Heart left ventricle (tissue), 13 donors: ENCODE data around the gene CFAP221.

Source experiments
- POLR2A ChIP-seq, 2 donors: fragments of 450-650 bp; IDR thresholded peaks; one replicate each; pipeline ENCODE4 v1.6.1; 2017; ENCODE audit warnings: antibody characterized with exemption in 2 of 2, mild to moderate bottlenecking in 2 of 2, moderate library complexity in 2 of 2
- TF ChIP-seq, protein P1 (sequence below), 12 donors: fragments of 200-600 bp; sonication (generic) in 4 of 12; IDR thresholded peaks; one replicate each; pipeline versions ENCODE4 v1.5.0 to v1.8.0; 2018 to 2022; ENCODE audit warnings: antibody characterized with exemption in 12 of 12, mild to moderate bottlenecking in 5 of 12
- donor health status: ischemic (EF 13 %, LVEDD 7.1; RV severe dilation, severe dysfunction).
- donor health status: DM: no; HTN: yes; CAD: no.
- donor health status: DM: no; HTN: no; CAD: no.
- donor health status: ischemic (EF 25% LVEDD 6.9; RV normal size, moderate dysfunction).
- donor health status: ischemic (EF 25% LVEDD 5.7; RV mildly dilated, moderate dysfunction).
- donor health status: ischemic (EF 35%, LVEDD 5.7; RV mildly dilated, moderate dysfunction).
- donor health status: nonischemic (EF 11% LVEDD 7.7; RV severe dilation, severe dysfunction).
- donor health status: DM: yes; HTN: yes; CAD: no.
- donor health status: PGD.
- donor health status: ischemic (EF 29% LVEDD 5.4; RV normal size, mild dysfunction).
- donor health status: nonischemic (EF 23%, LVEDD 6.1; RV moderate dilation, normal function).

DNA sequence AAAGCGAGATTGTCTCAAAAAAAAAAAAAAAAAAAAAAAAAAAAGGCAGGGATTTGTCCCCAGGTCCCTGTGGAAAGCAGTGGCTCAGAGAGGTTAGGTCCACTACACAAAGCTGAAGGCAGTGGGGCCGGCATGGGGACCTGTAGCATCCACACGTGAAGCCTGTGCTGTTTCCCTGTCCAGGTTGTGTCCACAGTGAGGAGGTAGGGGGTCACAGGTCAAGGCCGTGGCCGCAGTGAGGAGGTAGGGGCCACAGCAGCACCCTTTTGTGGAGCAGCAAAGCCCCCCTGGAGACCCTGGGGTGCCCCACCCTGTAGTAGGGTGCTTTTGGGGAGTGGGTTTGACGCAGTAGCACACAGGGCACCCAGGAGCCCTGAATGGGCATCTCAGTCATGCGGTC lies 148.7 kb downstream of the CFAP221 start:
- TF ChIP-seq, protein P1, sequence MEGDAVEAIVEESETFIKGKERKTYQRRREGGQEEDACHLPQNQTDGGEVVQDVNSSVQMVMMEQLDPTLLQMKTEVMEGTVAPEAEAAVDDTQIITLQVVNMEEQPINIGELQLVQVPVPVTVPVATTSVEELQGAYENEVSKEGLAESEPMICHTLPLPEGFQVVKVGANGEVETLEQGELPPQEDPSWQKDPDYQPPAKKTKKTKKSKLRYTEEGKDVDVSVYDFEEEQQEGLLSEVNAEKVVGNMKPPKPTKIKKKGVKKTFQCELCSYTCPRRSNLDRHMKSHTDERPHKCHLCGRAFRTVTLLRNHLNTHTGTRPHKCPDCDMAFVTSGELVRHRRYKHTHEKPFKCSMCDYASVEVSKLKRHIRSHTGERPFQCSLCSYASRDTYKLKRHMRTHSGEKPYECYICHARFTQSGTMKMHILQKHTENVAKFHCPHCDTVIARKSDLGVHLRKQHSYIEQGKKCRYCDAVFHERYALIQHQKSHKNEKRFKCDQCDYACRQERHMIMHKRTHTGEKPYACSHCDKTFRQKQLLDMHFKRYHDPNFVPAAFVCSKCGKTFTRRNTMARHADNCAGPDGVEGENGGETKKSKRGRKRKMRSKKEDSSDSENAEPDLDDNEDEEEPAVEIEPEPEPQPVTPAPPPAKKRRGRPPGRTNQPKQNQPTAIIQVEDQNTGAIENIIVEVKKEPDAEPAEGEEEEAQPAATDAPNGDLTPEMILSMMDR (IDR thresholded peaks at IDR 0.05): no peak
- TF ChIP-seq POLR2A (IDR thresholded peaks at IDR 0.05): no peak
